Measurements from ENCODE around the gene SPRED1.

DNA sequence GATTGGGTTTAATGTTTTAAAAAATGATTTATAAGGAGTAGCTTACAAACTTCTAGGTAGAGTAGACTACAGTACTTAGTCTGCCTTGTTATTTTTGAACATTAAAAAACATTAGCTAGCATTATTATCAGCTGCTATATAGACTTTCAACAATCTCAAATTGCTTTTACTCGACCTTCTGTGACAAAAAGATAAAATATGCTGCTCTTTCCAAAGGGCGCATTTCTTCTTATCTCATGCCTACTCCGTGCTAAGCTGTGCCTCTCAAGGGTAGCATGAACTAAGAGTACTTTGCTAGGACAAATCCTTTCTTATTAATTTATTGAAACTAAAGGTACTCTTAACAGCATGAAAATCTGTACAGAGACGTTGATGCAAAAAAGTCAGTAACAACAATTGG, 71.3 kb downstream of the SPRED1 start:
- no peak for TF ChIP-seq ZNF619 (CRISPR knock-in tag; IDR thresholded peaks at IDR 0.05)
- TF ChIP-seq ZNF431 (CRISPR knock-in tag; IDR thresholded peaks at IDR 0.05; ENCODE audit: borderline replicate concordance, low read depth) = no peak
- TF ChIP-seq, protein P1, sequence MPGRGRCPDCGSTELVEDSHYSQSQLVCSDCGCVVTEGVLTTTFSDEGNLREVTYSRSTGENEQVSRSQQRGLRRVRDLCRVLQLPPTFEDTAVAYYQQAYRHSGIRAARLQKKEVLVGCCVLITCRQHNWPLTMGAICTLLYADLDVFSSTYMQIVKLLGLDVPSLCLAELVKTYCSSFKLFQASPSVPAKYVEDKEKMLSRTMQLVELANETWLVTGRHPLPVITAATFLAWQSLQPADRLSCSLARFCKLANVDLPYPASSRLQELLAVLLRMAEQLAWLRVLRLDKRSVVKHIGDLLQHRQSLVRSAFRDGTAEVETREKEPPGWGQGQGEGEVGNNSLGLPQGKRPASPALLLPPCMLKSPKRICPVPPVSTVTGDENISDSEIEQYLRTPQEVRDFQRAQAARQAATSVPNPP (CRISPR knock-in tag; IDR thresholded peaks at IDR 0.05) = no peak
- TF ChIP-seq, protein P2, sequence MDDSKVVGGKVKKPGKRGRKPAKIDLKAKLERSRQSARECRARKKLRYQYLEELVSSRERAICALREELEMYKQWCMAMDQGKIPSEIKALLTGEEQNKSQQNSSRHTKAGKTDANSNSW (CRISPR knock-in tag; IDR thresholded peaks at IDR 0.05; ENCODE audit: borderline replicate concordance) = no peak
- TF ChIP-seq EHMT2 (IDR thresholded peaks at IDR 0.05; ENCODE audit: borderline replicate concordance, low read depth, low read length) = no peak
- TF ChIP-seq NR2C2 (CRISPR knock-in tag; IDR thresholded peaks at IDR 0.05; ENCODE audit: borderline replicate concordance) = no peak
- no peak for TF ChIP-seq ZFP36 (IDR thresholded peaks at IDR 0.05; ENCODE audit: borderline replicate concordance, low read depth, low read length, partially characterized antibody)
- TF ChIP-seq, protein P3, sequence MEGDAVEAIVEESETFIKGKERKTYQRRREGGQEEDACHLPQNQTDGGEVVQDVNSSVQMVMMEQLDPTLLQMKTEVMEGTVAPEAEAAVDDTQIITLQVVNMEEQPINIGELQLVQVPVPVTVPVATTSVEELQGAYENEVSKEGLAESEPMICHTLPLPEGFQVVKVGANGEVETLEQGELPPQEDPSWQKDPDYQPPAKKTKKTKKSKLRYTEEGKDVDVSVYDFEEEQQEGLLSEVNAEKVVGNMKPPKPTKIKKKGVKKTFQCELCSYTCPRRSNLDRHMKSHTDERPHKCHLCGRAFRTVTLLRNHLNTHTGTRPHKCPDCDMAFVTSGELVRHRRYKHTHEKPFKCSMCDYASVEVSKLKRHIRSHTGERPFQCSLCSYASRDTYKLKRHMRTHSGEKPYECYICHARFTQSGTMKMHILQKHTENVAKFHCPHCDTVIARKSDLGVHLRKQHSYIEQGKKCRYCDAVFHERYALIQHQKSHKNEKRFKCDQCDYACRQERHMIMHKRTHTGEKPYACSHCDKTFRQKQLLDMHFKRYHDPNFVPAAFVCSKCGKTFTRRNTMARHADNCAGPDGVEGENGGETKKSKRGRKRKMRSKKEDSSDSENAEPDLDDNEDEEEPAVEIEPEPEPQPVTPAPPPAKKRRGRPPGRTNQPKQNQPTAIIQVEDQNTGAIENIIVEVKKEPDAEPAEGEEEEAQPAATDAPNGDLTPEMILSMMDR (CRISPR knock-in tag; IDR thresholded peaks at IDR 0.05) = no peak
- TF ChIP-seq KMT2A (CRISPR knock-in tag; IDR thresholded peaks at IDR 0.05) = no peak
- no peak for TF ChIP-seq ZKSCAN1 (IDR thresholded peaks at IDR 0.05; ENCODE audit: low read length)

Measured in HepG2 (cell line).